ENCODE measurements around the gene CNN2.

- TF ChIP-seq POLR2A (conservative IDR thresholded peaks at IDR 0.05) (no peak), CTCF (IDR thresholded peaks at IDR 0.05 in 2 of 3, conservative IDR thresholded peaks at IDR 0.05 in 1 of 3; ENCODE audit: insufficient read depth in 2 of 3, low read depth in 1 of 3, low read length in 3 of 3) (no peak), EZH2 (IDR thresholded peaks at IDR 0.05; ENCODE audit: borderline replicate concordance, low read depth, low read length) (no peak), GTF2F1 (IDR thresholded peaks at IDR 0.05; ENCODE audit: low read depth, low read length) (no peak), RNF219 (CRISPR knock-in tag; IDR thresholded peaks at IDR 0.05) (no peak), POLR2AphosphoS5 (IDR thresholded peaks at IDR 0.05; ENCODE audit: control insufficient read depth, insufficient read depth, low read depth, low read length) (no peak), ZNF407 (IDR thresholded peaks at IDR 0.05; ENCODE audit: low read depth) (no peak), U2AF2 (optimal IDR thresholded peaks at IDR 0.05; ENCODE audit: low read depth, low read length) (no peak)
Measured at GRCh38 chr19:1049106-1049505, 22.7 kb downstream of the CNN2 start.
